OCI-LY3 (cell line): Measurements from ENCODE around the gene MAP2K1.

ENCODE experiments used
- CTCF ChIP-seq: fragments of 200-600, 300-600 bp; sonication (generic); IDR thresholded peaks from 2 replicates; pipeline ENCODE4 v1.5.1; 2014; ENCODE audit warnings: antibody characterized with exemption, low read length, low read depth
- EZH2phosphoT487 ChIP-seq: fragments of 200-600 bp; shearing (Covaris generic); IDR thresholded peaks from 2 replicates; pipeline ENCODE4 v1.6.1; 2018; ENCODE audit warnings: antibody characterized with exemption, mixed run types, low read depth

- no peak for TF ChIP-seq CTCF
- TF ChIP-seq EZH2phosphoT487: no peak
Observed at GRCh38 chr15:66401130-66402021, 14.7 kb downstream of the MAP2K1 start.
